HUES6 (cell line): Measurements from ENCODE around the gene HCN3.

Experiments
- H3K27ac ChIP-seq: 2 replicates; pipeline ENCODE4 v1.7.0; 2013; ENCODE audit warnings: low read depth, mild to moderate bottlenecking, low read length, inconsistent platforms
- H3K27me3 ChIP-seq: 2 replicates; pipeline ENCODE4 v1.6.1; 2013; ENCODE audit warnings: low read length; ENCODE audit not compliant: control insufficient read depth, insufficient read depth
- H3K36me3 ChIP-seq: 2 replicates; pipeline ENCODE4 v1.6.1; 2013; ENCODE audit warnings: low read length; ENCODE audit not compliant: control insufficient read depth, insufficient read depth
- H3K4me1 ChIP-seq: 2 replicates; pipeline ENCODE4 v1.6.1; 2013; ENCODE audit warnings: low read length; ENCODE audit not compliant: control insufficient read depth, insufficient read depth
- H3K4me3 ChIP-seq: 2 replicates; pipeline ENCODE4 v1.5.1; 2013; ENCODE audit warnings: low read depth, low read length
- H3K9ac ChIP-seq: one replicate; pipeline ENCODE4 v1.6.1; 2013; ENCODE audit warnings: mild to moderate bottlenecking, low read length
- H3K9me3 ChIP-seq: 2 replicates; pipeline ENCODE4 v1.6.1; 2013; ENCODE audit warnings: low read depth, low read length; ENCODE audit not compliant: control insufficient read depth, insufficient read depth

HCN3 gene

DNA sequence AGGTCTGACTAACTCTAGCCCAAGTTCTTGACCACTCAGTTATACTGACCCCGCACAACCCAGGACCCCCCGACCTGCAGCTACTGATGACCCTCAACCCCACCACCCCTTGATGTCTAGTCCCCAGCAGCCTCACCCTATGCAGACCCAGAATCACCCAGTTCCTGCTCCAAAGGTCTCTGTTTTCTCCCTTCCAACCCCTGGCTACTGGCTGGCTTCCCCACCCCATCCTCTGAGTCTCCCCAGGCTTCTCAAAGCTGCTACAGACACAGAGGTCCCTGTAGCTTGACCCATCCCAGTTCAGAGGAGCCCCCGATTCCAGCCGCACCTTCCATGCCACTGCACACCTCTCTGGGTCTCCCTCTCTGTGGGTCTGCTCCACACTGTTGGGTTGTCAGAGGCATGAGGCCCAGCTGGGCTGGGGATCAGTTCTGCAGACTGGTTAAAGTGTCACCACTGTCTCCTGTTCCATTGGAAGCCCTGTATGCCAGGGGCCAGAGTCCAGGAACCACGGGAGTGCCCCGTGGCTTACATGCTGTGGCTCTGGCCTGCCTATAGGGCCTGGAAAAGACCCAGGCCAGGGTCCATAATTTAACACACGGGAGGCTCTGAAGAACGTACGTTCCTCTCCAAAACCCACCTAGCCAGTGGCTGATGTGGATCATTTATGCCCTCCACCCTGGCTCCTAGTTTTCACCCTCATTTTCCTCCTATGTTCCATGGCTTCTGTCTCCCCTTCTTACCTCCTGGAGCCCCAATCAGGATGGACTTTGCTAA, 23.5 kb downstream of the HCN3 start:
- H3K36me3 ChIP-seq, result no peaks in the 10 kb centered on the region
- H3K9me3 ChIP-seq, result no peaks in the 10 kb centered on the region
- H3K4me3 ChIP-seq, result no peak overlapping the region
- H3K9ac ChIP-seq, result no peak overlapping the region
- H3K27me3 ChIP-seq, result peaks cover 15% of the 10 kb centered on the region
- H3K4me1 ChIP-seq, result peaks cover 2% of the 10 kb centered on the region; the same call in 1 of the 2 replicates
- H3K27ac ChIP-seq, result no peak overlapping the region

GRCh38 chr1:155301342-155301841, 24.1 kb downstream of the HCN3 start, which contains the start of gene PKLR:
PKLR (minus strand) TSS chr1:155301438; CDS start chr1:155301395, 43 bp downstream.
- Histone ChIP-seq H3K4me3 (no peak within 1 kb of the TSS), H3K9ac (no peak within 1 kb of the TSS), H3K27me3 (peaks cover 8% of the 10 kb centered on the region; the same call in 1 of the 2 replicates), H3K36me3 (no peaks in the 10 kb centered on the region), H3K27ac (no peak within 1 kb of the TSS), H3K9me3 (no peaks in the 10 kb centered on the region), H3K4me1 (peaks cover 5% of the 10 kb centered on the region; the same call in 1 of the 2 replicates)

- peaks cover 8% of the 10 kb centered on the region for H3K4me1 ChIP-seq
- no peak overlapping the region for H3K9ac ChIP-seq
- no peak overlapping the region for H3K27ac ChIP-seq
- no peaks in the 10 kb centered on the region for H3K27me3 ChIP-seq
- H3K9me3 ChIP-seq, result no peaks in the 10 kb centered on the region
- H3K36me3 ChIP-seq, result 0 out of 2 replicates have a peak, but pooled peaks cover 6% of the 10 kb centered on the region
- H3K4me3 ChIP-seq, result no peak overlapping the region
Observed at GRCh38 chr1:155304558-155305063, 27.3 kb downstream of the HCN3 start.

GRCh38 chr1:155305881-155306391, 28.7 kb downstream of the HCN3 start:
- peaks cover 17% of the 10 kb centered on the region for H3K36me3 ChIP-seq
- no peaks in the 10 kb centered on the region for H3K9me3 ChIP-seq
- no peak overlapping the region for H3K27ac ChIP-seq
- no peak overlapping the region for H3K4me3 ChIP-seq
- no peaks in the 10 kb centered on the region for H3K27me3 ChIP-seq
- no peak overlapping the region for H3K9ac ChIP-seq
- H3K4me1 ChIP-seq, result peaks cover 13% of the 10 kb centered on the region

GRCh38 chr1:155307247-155307740, 30.0 kb downstream of the HCN3 start:
- Histone ChIP-seq H3K9ac (no peak overlapping the region), H3K4me3 (no peak overlapping the region), H3K27ac (no peak overlapping the region), H3K36me3 (peaks cover 27% of the 10 kb centered on the region), H3K4me1 (peaks cover 13% of the 10 kb centered on the region), H3K27me3 (no peaks in the 10 kb centered on the region), H3K9me3 (no peaks in the 10 kb centered on the region)

GRCh38 chr1:155308493-155309422, 31.5 kb downstream of the HCN3 start, which contains the start of gene FDPS:
FDPS (plus strand) TSS chr1:155308866; CDS start chr1:155309790, 924 bp downstream.
- H3K9ac ChIP-seq, result peak within 1 kb of the TSS; percentile 94
- peaks cover 13% of the 10 kb centered on the region for H3K4me1 ChIP-seq
- H3K9me3 ChIP-seq, result no peaks in the 10 kb centered on the region
- H3K27me3 ChIP-seq, result no peaks in the 10 kb centered on the region
- peak within 1 kb of the TSS; percentile 80; the same call in 1 of the 2 replicates for H3K27ac ChIP-seq
- H3K4me3 ChIP-seq, result peak within 1 kb of the TSS; percentile 79
- H3K36me3 ChIP-seq, result peaks cover 40% of the 10 kb centered on the region

DNA sequence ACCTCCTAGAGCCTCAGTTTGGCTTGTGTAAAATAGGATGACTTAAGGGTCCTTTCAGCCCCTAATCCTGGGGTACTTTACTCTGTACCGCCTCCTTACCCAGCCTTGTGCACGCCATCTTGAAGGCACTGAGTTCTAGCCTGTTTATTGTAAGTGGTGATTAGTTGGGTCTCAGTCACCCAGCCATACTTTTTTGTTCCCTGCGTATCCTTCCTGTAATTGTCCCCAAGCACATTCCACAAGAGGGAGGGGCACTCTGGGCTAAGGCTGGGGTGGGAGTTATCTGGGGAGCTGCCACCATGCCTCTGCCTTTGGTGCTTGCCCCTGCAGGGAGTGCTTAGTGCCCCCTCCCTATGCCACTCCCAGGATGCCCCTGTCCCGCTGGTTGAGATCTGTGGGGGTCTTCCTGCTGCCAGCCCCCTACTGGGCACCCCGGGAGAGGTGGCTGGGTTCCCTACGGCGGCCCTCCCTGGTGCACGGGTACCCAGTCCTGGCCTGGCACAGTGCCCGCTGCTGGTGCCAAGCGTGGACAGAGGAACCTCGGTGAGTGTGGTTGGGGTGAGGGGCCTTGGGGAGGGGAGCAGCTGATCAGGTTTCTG, 32.3 kb downstream of the HCN3 start:
- peaks cover 13% of the 10 kb centered on the region for H3K4me1 ChIP-seq
- peak overlapping the region; percentile 94 for H3K9ac ChIP-seq
- peaks cover 47% of the 10 kb centered on the region for H3K36me3 ChIP-seq
- H3K9me3 ChIP-seq, result no peaks in the 10 kb centered on the region
- no peaks in the 10 kb centered on the region for H3K27me3 ChIP-seq
- H3K27ac ChIP-seq, result peak overlapping the region; percentile 80; the same call in 1 of the 2 replicates
- H3K4me3 ChIP-seq, result peak overlapping the region; percentile 79

DNA sequence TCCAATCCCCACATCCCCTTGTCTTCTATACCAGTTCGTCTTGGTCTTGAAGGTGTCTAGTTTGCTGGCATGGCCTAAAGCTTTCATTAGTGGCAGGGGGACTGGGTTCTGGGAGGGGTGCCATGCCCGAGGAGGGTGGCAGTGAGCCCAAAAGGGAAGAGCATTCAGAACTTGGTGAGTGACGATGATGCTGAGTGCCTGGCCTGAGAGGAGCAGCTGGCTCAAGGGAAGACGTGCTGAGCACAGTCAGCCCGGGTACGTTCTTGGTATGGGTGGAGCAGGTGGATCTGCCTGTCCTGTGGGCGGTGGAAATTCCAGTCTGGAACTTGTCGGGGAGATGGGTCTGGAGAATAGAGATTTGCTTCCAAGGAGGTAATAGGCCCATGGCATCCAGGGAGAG, 36.0 kb downstream of the HCN3 start:
- Histone ChIP-seq H3K9ac (no peak overlapping the region), H3K9me3 (no peaks in the 10 kb centered on the region), H3K36me3 (peaks cover 73% of the 10 kb centered on the region), H3K27me3 (no peaks in the 10 kb centered on the region), H3K27ac (no peak overlapping the region), H3K4me3 (no peak overlapping the region), H3K4me1 (peaks cover 8% of the 10 kb centered on the region)

- H3K9ac ChIP-seq, result no peak overlapping the region
- no peaks in the 10 kb centered on the region for H3K9me3 ChIP-seq
- H3K36me3 ChIP-seq, result peaks cover 68% of the 10 kb centered on the region
Observed at GRCh38 chr1:155316922-155317321, 39.7 kb downstream of the HCN3 start.

GRCh38 chr1:155318082-155318481, 40.8 kb downstream of the HCN3 start:
- Histone ChIP-seq H3K9me3 (no peaks in the 10 kb centered on the region), H3K27me3 (peaks cover 9% of the 10 kb centered on the region; the same call in 1 of the 2 replicates), H3K9ac (no peak overlapping the region), H3K36me3 (peaks cover 58% of the 10 kb centered on the region), H3K4me1 (peaks cover 21% of the 10 kb centered on the region), H3K27ac (no peak overlapping the region), H3K4me3 (no peak overlapping the region)

More at GRCh38 chr1:155316922-155317321, 39.7 kb downstream of the HCN3 start:
- Histone ChIP-seq H3K4me3 (no peak overlapping the region), H3K4me1 (peaks cover 14% of the 10 kb centered on the region), H3K27ac (no peak overlapping the region), H3K27me3 (peaks cover 6% of the 10 kb centered on the region; the same call in 1 of the 2 replicates)
